Muscle of arm (tissue), 12 donors: ENCODE measurements around the gene SUFU. TPM values are rescaled to one million over a fixed set of nuclear protein-coding genes. Genes with fewer than 3 reads are reported as not detected.
"Not testable (repeated sequence)": the region's sequence is repeated elsewhere in the genome, so short reads cannot be mapped to it uniquely, and the experiment has no call there.

ENCODE experiments used
- DNase-seq: peaks from one replicate; pipeline ENCODE4 v3.0.0-alpha.2; 2013
- polyA plus RNA-seq, 12 donors: library from polyadenylated mRNA; unstranded; fragments of 120-200 nt; gene quantifications; one replicate each; pipeline ENCODE4 v1.2.1, GENCODE V29; 2013; ENCODE audit not compliant: insufficient read length in 12 of 12

The SUFU gene
- polyA plus RNA-seq, 12 donors = 10.8 to 24.1 (median 15.3) TPM; not detected in 1

DNA sequence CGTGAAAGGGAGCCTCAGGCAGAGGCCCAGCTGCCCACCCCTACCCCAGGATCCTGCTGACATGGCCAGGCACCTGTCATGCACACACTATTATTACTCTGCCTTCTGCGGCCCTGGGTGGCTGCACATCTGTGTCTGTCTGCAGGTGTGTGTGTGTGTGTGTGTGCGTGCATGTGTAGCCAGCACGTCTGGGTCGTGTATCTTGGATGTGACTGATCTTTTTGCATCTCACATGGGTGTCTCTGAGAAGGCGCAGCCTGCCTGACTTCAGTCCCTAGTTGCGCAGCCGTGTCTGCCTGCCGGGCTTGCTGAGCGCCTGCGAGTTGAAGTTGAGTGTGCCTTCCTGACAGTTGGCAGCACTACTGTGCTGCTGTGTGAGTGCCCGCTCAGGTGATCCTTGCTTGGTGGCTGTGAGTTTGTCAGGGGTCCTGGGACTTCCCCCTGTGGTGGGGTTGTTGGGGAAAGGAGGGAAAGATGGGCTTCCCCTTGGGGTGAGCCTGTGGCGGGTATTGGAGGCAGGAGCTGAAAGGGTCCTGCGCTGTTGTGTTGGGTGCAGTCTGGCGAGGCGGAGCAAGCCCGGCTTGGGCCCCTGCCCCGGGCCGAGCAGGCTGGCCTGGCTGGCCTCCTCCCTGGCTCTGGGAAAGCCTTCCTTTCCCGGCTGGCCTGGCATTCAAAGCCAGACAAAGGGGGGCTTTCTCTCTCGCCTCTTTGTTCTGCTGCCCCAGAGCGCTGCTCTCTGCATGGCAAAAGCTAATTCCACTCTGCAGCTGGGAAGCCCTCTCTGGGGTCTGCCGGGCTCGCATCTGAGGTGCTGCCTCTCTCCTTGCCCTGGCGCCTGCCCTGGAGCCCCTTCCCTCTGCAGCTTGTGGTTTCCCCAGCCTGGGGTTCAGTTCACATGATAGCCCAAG, 145.4 kb downstream of the SUFU start:
- DNase-seq = no peak

DNA sequence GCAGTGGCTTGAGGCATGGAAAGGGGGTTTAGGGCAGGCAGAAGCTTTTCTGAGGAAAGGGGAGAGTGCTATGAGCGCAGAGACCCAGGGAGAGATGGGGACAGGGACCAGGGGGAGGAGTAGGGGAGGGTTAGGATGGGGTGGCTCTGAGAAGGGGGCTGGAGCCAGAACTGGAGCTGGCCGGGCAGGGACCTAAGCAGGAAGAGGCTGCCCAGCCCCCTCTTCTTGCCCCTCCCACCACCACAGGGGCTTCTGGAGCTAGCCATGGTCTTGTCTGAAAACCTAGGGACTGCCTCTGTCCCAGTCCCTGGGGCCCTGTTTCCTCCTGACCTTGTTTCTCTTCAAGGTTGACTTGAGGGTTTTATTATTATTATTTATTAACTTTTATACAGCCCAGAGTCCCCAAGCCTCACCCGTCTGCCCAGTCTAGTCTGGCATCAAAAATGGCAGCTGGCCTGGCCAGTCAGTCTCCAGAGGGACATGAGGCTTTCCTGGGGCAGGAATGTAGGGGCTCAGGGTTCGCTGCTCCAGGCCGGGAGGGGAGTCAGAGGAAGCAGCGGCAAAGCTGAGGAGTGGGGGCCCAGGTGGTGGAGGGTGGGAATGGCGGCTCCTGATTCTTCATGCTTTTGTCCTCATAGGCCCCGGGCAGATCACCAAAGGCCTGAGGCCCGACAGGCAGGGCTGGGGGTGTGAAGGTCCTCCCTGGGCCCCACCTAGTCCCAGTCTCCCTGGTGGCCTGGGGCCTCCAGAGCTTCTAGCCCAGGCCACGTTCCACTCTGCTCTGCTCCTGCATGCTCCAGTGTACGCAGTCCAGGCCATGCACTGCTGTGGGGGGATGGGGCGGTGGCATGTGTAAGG, 146.3 kb downstream of the SUFU start:
- DNase-seq = no peak

DNA sequence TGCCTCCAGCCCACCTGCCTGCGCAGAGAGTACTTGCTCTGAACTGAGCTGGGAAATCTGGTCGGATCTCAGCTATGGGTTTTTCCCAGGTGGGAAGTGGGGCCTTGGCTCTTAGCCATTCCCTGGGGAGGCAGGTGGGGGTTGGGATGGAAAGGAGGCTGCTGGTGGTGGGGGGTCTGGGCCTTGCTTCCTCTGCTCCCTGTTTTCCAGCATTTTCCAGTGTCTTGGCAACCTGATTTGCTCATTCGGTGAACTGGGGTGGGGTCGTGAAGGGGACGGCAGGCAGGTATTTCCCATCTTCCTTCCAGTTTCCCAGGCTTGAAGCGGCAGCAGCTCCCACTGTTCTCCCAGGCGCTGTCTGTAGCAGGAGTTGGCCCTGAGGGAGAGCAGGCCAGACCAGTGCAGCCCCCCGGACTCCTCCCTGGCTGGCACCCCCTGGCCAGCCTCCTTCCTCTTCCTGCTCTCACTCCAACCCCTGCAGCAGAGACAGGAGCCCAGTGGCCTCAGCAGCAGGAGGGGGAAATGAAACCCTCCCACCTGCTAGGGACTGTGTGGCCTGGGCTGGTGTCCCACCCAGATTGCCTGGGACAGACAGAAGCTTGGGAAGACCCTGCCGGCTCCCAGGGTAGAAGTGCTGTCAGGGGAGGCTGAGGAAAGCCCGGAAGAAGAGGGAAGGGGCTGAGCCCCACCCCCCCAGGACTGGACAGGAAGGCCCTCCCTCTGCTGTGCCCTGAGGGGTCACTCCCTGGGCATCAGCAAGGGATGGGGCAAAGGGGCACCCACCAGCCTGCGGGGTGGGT, 147.1 kb downstream of the SUFU start:
- no peak for DNase-seq

DNA sequence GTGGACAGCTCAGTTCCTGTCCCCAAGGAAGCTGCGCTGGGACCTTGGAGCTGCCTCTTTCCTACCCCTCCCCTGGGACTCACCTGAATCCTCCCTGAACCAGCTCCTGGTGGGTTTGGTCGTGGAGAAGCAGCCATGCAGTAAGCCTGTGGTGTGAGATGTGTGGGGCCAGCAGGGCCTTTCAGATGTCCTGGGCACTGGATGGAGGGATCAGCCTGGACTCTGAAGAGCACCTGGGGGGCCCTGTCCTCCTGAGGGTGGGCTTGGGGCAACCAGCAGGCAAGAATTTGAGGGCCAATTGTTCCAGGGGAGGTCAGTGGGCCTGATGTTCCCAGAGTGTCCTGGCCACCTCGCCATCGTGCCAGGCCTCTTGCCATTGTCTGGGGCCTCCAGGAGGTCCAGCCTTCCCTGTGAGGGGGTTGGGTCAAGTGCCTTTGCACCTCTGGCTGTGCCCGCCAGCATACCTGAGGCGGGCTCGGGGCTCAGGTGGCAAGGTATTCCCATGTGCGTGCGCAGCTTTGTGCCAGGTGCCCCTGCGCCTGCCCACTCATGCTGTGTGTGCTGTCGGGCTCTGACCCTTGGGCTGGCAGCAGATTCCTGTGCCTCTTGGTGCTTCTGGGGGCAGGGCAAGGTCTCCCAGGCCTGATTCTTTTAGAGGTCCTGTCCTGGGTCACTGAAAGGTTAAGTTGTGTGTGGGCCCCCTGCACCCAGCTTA, 147.8 kb downstream of the SUFU start:
- no peak for DNase-seq

DNA sequence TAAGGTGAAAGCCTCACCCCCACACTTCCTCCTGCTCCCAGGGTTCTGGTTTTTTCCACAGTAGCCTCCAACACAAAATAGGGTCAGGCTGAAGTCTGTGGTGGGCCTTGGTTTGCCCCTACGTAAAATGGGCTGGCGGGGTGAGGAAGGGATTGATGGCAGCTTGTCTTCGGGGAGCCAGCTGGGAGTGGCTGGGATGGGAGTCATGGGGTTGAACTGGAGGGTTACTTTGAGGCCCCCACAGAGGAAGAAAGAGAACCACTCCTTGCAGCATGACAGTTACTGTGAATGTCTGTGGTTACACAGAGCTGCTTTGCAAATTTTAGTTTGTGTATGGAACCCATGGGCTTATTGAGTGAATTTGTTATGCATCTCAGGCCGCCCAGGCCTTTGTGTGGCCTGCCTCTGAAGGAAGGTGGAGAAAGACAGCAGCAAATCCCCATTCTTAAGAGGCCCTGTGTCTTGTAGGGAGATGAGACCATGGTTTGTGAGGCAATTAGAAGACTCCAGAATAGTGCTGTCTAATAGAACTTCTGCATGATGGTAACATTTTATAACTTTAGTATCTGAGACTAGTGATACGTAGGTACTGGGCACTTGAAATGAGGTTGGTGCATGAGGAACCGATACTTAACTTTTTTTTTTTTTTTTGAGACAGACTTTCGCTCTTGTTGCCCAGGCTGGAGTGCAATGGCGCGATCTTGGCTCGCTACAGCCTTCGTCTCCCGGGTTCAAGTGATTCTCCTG, 148.6 kb downstream of the SUFU start:
- no peak for DNase-seq

DNA sequence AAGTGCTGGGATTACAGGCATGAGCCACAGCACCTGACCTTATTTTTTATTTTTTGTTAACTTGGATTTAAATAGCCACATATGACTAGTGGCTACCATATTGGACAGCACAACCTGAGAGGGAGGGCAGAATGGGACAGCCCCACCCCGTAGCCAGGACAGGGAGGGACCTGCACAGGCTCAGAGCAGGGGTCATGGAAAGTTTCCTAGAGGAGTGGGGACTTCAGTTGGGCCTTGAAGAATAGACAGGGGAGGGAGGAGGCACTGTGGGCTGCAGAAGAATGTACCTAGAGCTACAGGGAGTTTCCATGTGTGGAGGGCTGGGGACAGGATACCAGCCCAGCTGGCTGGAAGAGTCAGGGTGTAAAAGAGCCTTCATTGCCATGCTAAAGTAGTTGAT, 149.3 kb downstream of the SUFU start:
- no peak for DNase-seq

DNA sequence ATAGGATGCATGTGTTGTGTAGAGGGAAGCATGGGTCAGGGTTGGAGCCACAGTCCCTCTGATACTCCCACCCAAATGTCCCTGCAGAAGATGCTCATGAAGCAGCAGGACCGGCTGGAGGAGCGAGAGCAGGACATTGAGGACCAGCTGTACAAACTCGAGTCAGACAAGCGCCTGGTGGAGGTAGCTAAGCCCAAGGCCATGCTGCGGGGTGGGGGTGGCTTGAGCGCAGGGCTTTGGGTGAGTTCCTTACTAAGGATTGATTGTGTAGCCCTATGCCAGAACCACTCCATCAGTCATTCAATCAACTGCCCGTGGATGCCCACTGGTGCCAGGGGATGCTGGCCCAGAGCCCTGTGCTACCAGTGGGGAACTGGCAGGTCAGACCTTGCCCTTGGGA, 150.8 kb downstream of the SUFU start:
- no peak for DNase-seq

DNA sequence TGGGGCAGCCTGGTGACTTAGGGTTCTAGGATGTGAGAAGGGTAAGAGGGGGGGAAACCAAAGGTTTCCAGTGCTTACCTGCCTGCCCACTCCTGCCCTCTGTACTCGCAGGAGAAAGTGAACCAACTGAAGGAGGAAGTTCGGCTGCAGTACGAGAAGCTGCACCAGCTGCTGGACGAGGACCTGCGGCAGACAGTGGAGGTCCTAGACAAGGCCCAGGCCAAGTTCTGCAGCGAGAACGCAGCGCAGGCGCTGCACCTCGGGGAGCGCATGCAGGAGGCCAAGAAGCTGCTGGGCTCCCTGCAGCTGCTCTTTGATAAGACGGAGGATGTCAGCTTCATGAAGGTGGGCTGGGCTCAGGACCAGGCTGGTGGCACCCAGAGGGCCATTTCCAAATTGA, 151.2 kb downstream of the SUFU start:
- DNase-seq = no peak

DNA sequence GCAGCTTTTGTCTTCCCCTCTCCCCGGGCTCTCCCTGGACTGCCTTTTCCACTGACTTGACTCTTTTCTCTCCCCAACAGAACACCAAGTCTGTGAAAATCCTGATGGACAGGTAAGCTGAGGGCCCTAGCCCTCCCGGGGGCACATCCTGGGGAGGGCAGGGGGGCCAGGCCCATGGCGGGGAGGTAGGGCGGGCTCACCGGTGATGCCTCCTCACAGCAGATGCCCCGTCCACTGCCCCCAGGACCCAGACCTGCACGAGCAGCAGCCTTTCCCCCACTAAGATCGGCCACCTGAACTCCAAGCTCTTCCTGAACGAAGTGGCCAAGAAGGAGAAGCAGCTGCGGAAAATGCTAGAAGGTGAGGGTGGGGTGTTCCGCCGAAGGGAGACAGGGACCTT, 152.3 kb downstream of the SUFU start:
- DNase-seq = no peak

DNA sequence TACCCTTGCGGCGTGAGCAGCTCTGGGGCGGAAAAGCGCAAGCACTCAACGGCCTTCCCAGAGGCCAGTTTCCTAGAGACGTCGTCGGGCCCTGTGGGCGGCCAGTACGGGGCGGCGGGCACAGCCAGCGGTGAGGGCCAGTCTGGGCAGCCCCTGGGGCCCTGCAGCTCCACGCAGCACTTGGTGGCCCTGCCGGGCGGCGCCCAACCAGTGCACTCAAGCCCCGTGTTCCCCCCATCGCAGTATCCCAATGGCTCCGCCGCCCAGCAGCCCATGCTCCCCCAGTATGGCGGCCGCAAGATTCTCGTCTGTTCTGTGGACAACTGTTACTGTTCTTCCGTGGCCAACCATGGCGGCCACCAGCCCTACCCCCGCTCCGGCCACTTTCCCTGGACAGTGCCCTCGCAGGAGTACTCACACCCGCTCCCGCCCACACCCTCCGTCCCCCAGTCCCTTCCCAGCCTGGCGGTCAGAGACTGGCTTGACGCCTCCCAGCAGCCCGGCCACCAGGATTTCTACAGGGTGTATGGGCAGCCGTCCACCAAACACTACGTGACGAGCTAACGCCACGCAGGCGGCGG, 153.1 kb downstream of the SUFU start:
- no peak for DNase-seq

DNA sequence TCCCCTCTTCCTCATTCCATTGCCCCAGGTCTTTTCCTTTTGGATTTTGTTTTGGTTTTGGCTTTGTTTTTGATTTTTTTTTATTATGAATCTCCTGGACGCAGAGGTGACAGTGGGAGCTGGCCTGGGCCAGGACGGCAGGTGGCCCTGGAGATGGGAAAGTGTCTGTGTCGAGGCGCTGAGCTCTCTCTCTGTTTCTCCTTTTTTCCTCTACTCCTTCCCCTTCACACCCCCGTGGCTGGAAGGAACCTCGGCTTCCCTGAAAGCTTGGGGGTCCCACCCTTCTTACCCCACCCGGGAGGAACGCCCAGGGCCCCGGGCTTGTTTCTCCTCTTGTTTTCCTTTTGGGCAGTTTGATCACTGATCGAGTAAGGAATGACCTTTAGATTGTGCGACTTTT, 153.7 kb downstream of the SUFU start:
- no peak for DNase-seq

DNA sequence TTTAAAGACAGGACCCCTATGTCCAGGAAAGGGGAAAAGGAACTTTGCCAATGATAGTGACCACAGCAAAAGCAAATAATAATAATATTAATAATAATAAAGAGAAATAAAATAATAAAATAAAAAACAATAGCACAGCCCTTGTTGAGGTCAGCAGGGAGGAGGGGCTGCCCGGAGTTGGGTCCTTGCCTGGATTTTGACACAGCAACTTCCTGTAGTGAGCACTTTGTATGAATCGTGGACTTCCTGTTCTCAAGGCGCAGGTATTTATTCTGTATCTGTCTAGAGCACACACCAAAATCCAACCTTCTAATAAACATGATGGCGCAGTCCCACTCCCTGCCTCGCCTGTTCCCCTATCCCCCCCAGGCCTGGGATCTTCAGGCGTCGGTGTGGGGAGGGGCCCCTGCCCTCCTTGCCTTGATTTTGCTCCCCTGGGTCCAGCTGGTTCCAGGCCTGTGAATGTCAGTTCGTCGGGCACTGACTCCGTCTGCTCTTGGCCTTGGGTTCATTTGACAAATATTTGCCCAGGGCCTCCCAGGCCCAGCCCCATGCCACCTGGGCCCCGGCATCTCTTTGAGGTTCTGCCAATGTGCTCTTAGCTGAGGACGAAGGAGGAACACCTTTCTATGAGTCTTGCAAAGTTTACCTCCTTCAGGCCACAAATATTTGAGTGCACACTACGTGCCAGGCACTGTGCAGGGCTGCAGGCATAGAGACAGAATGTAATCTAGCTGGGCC, 154.4 kb downstream of the SUFU start:
- DNase-seq = no peak

DNA sequence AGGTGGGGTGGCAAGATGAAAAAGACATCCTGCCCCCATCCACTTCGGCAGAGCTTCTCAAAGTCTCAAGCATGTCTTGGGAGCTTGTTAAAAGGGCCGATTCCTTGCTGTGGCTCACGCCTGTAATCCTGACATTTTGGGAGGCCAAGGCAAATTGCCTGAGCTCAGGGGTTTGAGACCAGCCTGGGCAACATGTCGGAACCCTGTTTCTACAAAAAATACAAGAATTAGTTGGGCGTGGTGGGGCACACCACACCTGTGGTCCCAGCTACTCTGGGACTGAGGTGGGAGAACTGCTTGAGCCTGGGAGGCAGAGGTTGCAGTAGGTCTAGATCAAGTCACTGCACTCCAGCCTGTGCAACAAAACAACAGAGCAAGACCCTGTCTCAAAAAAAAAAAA, 155.0 kb downstream of the SUFU start:
- DNase-seq = no peak

DNA sequence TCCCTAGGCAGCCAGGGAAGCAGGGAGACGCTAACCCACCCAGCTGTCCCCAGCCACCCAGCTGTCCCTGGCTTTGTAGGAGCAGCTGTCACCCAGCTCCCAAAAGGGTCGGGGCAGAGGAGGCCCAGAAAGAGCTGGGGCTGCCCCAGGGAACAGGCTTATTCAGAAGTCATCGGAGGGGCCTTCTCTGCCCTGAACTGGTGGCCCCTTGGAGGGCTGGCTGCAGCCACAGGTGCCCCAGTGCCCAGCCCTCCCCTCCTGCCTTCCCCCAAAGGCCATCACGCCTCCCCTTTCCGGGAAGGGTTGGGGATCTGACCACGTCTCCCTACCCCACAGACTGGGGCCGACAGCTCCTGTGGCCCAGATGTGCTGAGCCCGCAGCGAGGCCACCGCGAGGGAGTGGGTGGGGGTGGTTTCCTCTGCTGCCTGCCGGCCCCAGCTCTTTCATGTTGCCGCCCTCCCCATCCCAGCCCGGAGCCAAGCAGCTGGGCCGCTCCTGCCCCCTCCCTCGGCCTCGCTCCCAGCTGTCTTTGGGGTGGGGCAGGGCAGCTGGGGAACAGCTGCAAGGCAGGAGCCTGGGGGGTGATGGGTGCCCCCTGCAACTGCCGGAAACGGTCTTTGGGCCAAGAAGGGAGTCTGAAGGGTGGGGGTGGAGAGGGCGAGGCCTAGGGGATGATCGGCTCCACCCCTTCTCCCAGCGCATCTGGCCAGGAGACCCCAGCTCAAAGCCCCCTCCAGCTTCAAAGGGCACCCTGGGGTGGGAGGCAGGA, 157.3 kb downstream of the SUFU start:
- peak; percentile 72 for DNase-seq

DNA sequence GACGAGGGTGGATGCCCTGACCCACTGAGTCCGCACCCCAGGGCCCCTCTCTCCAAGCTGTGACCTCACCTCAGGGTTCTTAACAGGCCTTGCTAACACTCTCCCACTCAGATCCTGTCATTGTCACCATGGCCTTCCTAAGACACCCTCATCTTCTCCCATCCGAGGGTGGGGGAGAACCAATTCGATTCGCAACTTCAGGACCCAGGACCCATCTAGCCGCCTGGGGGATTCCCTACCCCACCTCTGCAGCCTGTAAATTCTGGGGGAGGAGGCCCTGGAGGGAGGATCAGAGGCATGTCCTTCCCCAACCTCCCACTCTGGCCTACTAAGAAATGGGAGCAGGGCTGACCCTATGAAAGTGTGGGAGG, 157.9 kb downstream of the SUFU start:
- no peak for DNase-seq

DNA sequence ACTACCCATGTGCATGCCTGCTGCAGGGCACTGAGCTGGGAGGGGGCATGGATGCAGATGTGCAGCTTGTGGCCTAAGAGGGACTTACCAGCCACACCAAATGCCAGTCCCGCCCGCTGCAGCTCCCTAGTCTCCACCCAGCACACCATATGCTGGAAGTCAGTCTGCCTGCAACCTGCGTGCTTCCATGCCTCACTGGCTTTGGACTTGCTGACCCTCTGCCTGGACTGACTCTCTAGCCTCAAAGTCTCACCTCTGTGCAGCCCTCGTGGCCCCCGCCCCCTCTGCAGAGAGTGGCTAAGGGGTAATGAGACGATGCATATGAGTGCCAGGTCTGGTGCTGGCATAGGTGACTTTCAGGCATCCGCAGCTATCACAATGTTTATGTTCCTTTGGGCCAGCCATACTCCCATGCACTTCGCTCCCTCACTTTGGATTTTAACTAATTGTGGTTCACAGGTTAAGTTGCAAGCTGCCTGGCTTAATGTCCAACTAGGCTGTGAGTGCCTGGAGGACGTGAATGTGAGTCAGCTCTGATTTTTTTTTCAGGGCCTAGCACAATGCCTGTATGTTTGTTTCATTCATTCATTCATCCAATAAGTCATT, 162.2 kb downstream of the SUFU start:
- no peak for DNase-seq

DNA sequence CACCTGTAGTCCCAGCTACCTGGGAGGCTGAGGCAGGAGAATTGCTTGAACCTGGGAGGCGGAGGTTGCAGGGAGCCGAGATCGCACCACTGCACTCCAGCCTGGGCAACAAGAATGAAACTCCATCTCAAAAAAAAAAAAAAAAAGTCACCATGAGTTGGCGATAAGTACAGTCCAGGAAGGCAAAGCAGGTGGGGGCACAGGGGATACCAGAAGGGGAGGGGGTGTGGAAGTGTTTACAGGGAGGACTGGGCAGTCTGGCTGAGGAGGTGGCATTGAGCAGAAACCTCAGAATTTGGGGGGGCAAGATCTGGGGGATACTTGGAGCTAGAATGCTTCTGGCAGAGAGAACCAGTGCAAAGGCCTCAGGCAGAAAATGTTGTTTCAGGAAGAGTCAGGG, 163.6 kb downstream of the SUFU start:
- DNase-seq = not testable (repeated sequence)
